ENCODE measurements around the gene RLBP1.

Gene RLBP1

DNA sequence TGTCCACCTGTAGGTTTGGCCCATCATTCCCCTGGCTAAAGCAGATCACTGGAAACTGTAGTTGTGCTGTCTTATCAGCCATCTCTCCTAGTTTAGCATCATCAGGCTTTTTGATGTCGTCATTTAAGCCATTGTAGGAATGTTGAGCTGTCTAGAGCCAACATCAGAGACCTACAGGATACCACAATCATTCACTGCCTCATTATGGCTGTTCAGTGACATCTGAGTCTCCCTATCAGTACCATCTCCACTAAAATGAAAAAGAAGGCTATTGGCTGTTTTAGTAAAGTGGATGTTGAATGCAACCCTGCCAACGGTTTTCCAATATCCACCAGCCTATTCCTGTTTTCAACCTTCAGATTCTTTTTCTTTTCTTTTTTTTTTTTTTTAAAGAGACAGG is 29.2 kb downstream of the RLBP1 start:
- DNase-seq = no peak
- no peak overlapping the region for H3K27ac ChIP-seq
- no peaks in the 10 kb centered on the region for H3K27me3 ChIP-seq (replicated peaks)
- in situ Hi-C loops (cut with HindIII; ENCODE audit: low pct_ligation_motif_present, low sequenced_read_pairs) = no loop called here
- H3K36me3 ChIP-seq (replicated peaks) = peaks cover 61% of the 10 kb centered on the region
- TF ChIP-seq CTCF (IDR thresholded peaks at IDR 0.05; ENCODE audit: low read depth, low read length, missing control alignments) = no peak
- H3K4me3 ChIP-seq (ENCODE audit: low read depth, low read length) = no peak overlapping the region

DNA sequence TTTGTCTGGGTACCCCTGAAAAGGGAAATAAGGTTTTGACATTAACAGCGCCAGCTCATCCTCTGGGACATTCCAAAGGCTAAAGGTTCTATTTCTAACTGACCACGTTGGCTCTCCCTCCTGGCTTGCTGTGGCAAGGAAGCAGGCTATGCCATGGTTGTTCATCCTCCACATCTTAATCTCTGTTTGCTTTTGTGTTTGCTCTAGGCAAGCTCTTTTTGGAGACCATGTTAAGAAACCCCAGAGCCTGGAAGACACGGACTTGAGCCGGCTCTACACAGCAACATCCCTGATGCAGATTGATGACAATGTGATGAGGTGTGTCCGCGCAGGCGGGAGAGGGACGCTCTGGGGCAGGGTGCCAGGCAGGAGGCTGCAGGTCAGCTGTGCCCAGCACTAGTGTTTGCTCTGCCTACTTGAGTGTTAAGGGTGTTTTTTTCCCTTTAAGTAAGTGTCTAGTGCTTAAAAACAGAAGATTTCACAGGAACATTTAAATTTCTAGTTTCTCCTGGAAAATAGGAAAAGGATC is 33.3 kb downstream of the RLBP1 start:
- in situ Hi-C loops (cut with HindIII; ENCODE audit: low pct_ligation_motif_present, low sequenced_read_pairs) = no loop called here
- no peak overlapping the region for H3K27ac ChIP-seq
- no peaks in the 10 kb centered on the region for H3K27me3 ChIP-seq (replicated peaks)
- peaks cover 35% of the 10 kb centered on the region for H3K36me3 ChIP-seq (replicated peaks)
- no peak for DNase-seq
- no peak for TF ChIP-seq CTCF (IDR thresholded peaks at IDR 0.05; ENCODE audit: low read depth, low read length, missing control alignments)
- H3K4me3 ChIP-seq (ENCODE audit: low read depth, low read length) = no peak overlapping the region

GRCh38 chr15:89187301-89187985 is 33.9 kb downstream of the RLBP1 start:
- H3K36me3 ChIP-seq (replicated peaks) = peaks cover 29% of the 10 kb centered on the region
- TF ChIP-seq CTCF (IDR thresholded peaks at IDR 0.05; ENCODE audit: low read depth, low read length, missing control alignments) = no peak
- no peak overlapping the region for H3K27ac ChIP-seq
- no peaks in the 10 kb centered on the region for H3K27me3 ChIP-seq (replicated peaks)
- DNase-seq = no peak
- no peak overlapping the region for H3K4me3 ChIP-seq (ENCODE audit: low read depth, low read length)
- in situ Hi-C loops (cut with HindIII; ENCODE audit: low pct_ligation_motif_present, low sequenced_read_pairs) = no loop called here

- DNase-seq = no peak
- Histone ChIP-seq H3K27ac (no peak overlapping the region), H3K36me3 (replicated peaks) (peaks cover 25% of the 10 kb centered on the region), H3K4me3 (ENCODE audit: low read depth, low read length) (no peak overlapping the region), H3K27me3 (replicated peaks) (no peaks in the 10 kb centered on the region)
- in situ Hi-C loops (cut with HindIII; ENCODE audit: low pct_ligation_motif_present, low sequenced_read_pairs) = no loop called here
- no peak for TF ChIP-seq CTCF (IDR thresholded peaks at IDR 0.05; ENCODE audit: low read depth, low read length, missing control alignments)
Measured at GRCh38 chr15:89186803-89187202, 34.6 kb downstream of the RLBP1 start.

DNA sequence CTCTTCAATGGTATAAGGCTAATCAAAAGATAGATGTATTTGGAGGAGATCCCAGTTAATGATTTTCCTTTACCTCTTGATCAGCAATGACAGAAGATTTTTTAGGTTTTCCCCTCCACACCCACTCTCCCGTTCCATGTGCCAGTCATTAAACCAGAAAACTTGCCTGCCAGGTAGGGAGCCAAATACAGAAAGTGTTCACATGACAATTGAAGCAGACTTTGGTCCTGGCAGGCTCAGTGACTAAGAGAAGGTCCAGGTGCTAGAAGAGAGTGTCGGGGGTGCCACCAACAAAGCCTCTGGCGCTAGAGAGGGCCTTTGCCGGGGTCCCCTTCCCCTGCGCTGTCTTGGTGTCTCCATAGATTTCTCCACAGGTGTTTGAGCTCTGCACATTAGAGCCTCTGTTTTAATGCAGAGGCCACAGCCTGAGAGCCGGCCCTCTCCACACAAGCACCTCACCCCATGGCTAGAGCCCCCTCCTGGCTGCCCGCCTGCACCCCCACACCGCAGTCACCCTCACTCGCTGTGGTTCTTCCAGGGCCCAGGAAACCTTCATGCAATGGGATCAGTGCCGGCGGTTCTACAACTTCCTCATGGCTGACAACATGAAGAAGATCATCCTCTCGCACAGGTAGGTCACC is 36.4 kb downstream of the RLBP1 start:
- Histone ChIP-seq H3K27ac (no peak overlapping the region), H3K4me3 (ENCODE audit: low read depth, low read length) (no peak overlapping the region), H3K36me3 (replicated peaks) (peaks cover 13% of the 10 kb centered on the region), H3K27me3 (replicated peaks) (no peaks in the 10 kb centered on the region)
- DNase-seq = no peak
- no peak for TF ChIP-seq CTCF (IDR thresholded peaks at IDR 0.05; ENCODE audit: low read depth, low read length, missing control alignments)
- in situ Hi-C loops (cut with HindIII; ENCODE audit: low pct_ligation_motif_present, low sequenced_read_pairs) = no loop called here

Measured in brain microvascular endothelial cell (primary cell).